Epithelial cell of esophagus (primary cell): ENCODE data around the gene RABEP1.

Source experiments
- DNase-seq: peaks from one replicate; pipeline ENCODE4 v3.0.0; 2010; ENCODE audit warnings: low read depth
- H3K4me3 ChIP-seq: 2 replicates; pipeline ENCODE4 v1.5.1; 2011; ENCODE audit warnings: mild to moderate bottlenecking, low read length, control low read depth
- TF ChIP-seq, protein P1 (sequence below): IDR thresholded peaks from 2 replicates; pipeline ENCODE4 v1.5.1; 2011; ENCODE audit warnings: low read depth, mild to moderate bottlenecking, low read length, control low read depth, inconsistent platforms; ENCODE audit not compliant: insufficient read depth; ENCODE audit errors: missing control alignments

RABEP1 gene

DNA sequence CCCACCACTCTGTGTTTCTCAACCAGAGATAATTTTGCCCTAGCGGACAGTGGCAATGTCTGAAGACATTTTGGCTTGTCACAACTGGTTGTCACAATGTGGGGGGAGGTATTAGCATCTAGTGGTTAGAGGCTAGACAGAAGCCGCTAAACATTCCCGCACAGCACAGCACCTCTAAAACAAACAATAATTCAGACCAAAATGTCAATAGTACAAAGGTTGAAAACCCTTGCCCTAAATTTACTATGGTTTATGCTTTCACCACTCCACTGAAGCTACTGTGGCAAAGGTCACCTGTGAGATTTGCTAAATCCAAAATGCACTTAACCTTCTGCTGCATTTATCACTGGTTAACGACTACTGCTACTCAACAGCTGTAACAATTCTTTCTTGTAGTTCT is 123.3 kb downstream of the RABEP1 start:
- DNase-seq, result no peak
- H3K4me3 ChIP-seq, result no peak overlapping the region
- TF ChIP-seq, protein P1, sequence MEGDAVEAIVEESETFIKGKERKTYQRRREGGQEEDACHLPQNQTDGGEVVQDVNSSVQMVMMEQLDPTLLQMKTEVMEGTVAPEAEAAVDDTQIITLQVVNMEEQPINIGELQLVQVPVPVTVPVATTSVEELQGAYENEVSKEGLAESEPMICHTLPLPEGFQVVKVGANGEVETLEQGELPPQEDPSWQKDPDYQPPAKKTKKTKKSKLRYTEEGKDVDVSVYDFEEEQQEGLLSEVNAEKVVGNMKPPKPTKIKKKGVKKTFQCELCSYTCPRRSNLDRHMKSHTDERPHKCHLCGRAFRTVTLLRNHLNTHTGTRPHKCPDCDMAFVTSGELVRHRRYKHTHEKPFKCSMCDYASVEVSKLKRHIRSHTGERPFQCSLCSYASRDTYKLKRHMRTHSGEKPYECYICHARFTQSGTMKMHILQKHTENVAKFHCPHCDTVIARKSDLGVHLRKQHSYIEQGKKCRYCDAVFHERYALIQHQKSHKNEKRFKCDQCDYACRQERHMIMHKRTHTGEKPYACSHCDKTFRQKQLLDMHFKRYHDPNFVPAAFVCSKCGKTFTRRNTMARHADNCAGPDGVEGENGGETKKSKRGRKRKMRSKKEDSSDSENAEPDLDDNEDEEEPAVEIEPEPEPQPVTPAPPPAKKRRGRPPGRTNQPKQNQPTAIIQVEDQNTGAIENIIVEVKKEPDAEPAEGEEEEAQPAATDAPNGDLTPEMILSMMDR, result no peak

DNA sequence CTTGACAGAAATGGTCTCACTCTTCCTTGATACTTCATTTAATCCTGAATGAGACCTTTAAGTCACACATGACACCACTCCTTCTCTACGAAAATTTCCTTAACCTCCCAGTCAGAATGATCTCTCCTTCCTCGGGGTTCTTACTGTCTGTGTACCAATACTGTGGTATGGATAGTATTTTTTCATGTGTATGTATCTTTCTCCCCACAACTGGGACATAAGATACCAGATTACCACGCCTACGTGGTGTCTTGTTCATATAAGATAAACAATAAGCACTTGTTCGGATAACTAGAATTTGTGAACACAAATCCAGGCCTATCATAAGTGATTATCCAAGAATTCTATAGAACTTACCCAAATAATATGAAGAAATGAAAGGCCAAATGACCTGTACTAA is 126.1 kb downstream of the RABEP1 start:
- TF ChIP-seq, protein P1, result no peak
- H3K4me3 ChIP-seq, result no peak overlapping the region
- no peak for DNase-seq

DNA sequence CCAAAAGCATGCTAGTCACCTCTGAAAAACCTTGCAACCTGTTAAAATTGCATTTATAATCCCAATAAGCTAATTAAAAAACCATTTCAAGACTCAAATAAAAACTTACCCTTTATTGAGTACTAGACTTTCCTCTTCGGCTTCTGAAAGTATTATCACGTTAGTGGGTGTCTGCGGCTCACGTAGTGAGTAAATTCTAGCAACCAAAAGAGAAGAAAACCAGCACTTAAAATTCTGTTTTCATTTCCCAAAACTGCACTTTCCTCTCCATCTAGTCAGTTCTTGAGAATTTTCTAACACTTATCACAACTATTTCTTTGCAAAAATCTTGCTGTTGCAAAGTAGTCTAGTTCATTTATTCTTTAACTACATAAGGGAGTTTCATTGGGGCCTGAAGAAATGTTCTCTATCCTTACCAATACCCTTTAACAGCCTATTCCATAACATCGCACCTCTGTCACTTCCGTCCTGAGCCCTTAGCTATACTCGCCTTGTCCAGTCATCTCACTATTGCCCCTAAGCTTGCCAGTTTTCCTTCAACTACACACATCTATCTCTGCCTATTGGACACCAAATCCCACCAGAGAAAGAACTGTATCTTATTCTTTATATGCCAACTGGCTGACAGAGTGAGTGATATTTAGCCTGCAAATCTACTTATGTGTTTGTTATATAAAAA is 128.6 kb downstream of the RABEP1 start:
- DNase-seq, result no peak
- TF ChIP-seq, protein P1, result no peak
- no peak overlapping the region for H3K4me3 ChIP-seq

DNA sequence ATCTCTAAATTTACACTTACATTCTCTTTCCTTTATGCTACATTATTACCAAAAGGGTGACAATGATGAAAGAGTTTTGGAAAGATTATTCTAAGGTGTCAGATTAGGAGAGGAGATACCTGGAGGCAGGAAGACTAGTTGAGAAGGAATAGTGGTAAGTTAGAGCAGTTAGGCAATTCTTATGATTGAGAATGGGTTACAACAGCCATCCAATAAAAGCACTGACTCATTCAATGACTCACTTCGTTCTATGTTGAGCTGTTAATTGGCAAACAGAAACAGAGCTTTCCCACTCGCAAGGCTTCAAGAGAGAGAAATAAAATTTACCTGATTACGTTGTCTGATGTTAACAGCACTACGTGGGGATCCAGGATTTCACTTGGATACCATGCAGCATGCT is 131.6 kb downstream of the RABEP1 start:
- DNase-seq, result peak; percentile 94
- TF ChIP-seq, protein P1, result no peak
- no peak overlapping the region for H3K4me3 ChIP-seq

DNA sequence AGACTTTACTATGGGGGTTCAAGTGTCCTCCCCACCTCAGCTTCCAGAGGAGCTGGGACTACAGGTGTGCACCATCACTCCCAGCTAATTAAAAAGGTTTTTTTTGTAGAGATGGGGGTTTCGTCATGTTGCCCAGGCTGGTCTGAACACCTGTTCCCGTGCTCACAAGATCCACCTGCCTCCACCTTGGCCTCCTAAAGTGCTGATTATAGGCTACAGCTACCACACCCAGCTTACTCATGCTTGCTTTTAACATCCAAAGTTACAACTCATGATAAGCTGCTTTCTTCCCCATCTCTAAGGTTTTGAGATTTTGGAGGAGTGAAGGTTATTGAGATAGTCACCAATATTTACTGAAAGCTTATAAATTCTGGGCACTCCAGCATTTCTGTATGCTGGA is 134.8 kb downstream of the RABEP1 start:
- H3K4me3 ChIP-seq, result no peak overlapping the region
- peak; percentile 72 for DNase-seq
- TF ChIP-seq, protein P1, result no peak

DNA sequence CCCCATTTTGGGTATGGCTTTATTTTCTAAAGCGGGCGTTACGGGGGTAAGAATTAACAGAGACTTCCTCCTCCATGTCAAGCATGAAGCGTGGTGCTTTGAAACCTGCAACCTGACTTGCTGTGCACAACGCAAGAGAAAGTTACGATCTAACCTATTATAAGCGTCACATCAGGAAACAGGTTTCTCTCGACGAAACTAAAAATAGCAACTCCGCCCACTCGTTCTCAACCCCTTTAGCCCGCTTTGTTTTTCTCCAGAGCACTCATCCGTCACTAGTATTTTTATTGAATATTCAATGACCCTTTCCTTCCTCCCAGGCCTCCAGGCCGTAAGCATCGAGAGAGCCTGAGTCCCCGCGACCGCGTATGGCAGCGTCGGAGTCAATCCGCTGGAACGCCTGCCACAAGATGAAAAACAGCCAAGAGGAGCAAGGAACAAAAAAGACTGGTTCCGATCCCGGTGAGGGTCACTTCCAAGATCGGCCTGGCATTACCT is 136.8 kb downstream of the RABEP1 start:
- peak overlapping the region; percentile 91 for H3K4me3 ChIP-seq
- TF ChIP-seq, protein P1, result no peak
- DNase-seq, result peak; percentile 84

DNA sequence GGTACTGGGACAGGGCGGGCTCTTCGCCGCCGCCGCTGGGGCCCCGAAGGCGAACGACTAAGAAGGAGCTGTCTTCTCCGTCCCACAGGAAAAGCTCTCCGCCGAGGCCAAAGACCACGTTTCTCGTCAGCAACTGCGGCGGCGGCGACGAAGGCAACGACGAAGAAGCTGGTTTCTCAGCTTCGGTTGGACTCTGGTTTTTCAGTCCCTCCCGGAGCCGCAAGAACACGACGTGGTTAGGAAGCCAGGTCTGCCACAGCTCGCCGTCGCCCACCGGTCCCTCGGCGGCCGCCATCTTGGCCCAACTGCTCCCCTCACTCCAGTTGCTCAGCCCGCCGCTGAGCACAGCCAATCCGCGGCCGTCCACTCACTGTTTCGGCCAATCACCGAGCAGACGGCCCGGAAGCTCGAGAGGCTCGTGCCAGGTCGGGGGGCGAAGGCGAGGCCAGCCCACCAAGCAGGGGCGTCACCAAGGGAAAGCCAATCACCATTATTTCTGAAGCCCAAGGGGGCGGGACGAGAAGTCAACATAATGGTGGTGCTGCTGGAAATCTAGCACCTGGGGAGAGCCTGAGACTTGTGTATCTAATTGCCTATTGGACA is 137.4 kb downstream of the RABEP1 start, which contains the start of gene NUP88:
Gene NUP88, minus strand, starts transcription at position 307 of the 603 bp plus-strand sequence. Its CDS starts 12 bp downstream, at position 295.
- TF ChIP-seq, protein P1, result no peak
- DNase-seq, result peak; percentile 93
- peak within 1 kb of the TSS; percentile 91 for H3K4me3 ChIP-seq
